IMR-90 (cell line): ENCODE measurements around the gene GRIA3. TPM values are rescaled to one million over a fixed set of nuclear protein-coding genes. Genes with fewer than 3 reads are reported as not detected.

Experiments
- ATAC-seq: fragments of 200-7000 bp; cut with Tn5 transposase; 2 replicates; pipeline ENCODE4 v1.9.1; 2020; ENCODE audit warnings: low read depth, mild to moderate bottlenecking, moderate library complexity
- BruUV-seq: library from RNA; stranded (reverse); fragments of 400-500 nt; replicated peaks from 2 replicates; lab custom pipeline; 2021; lab: Mats Ljungman, UMichigan
- CTCF ChIA-PET: fragments of 300-600 bp; formaldehyde crosslinking; extraction: SDS; loops from one replicate; lab custom pipeline; 2021; ENCODE audit warnings: antibody characterized with exemption; lab: Yijun Ruan, JAX
- POLR2A ChIA-PET: fragments of 300-600 bp; sonication (Branson Sonifier 250); formaldehyde crosslinking; loops from one replicate; lab custom pipeline; 2022; ENCODE audit warnings: antibody characterized with exemption; ENCODE audit not compliant: unreplicated experiment; lab: Charles Lee
- DNase-seq: peaks from one replicate; pipeline ENCODE4 v3.0.0; 2013
- H2AFZ ChIP-seq: replicated peaks from 2 replicates; pipeline ENCODE3; 2013; ENCODE audit warnings: low read length, mild to moderate bottlenecking; ENCODE audit not compliant: poor library complexity
- H2AK5ac ChIP-seq: 2 replicates; pipeline ENCODE4 v1.6.1; 2013; ENCODE audit warnings: low read depth, low read length, inconsistent platforms
- H2AK9ac ChIP-seq: replicated peaks from 2 replicates; pipeline ENCODE3; 2013; ENCODE audit warnings: mild to moderate bottlenecking, low read depth, low read length, moderate library complexity; ENCODE audit not compliant: poor library complexity
- H2BK120ac ChIP-seq: 2 replicates; pipeline ENCODE4 v1.6.1; 2013; ENCODE audit warnings: low read depth, low read length, inconsistent platforms
- H2BK15ac ChIP-seq: 3 replicates; pipeline ENCODE4 v1.6.1; 2013; ENCODE audit warnings: low read depth, low read length, inconsistent platforms
- H2BK20ac ChIP-seq: 2 replicates; pipeline ENCODE4 v1.6.1; 2013; ENCODE audit warnings: low read depth, mild to moderate bottlenecking, inconsistent platforms, low read length, moderate library complexity
- H2BK5ac ChIP-seq: 2 replicates; pipeline ENCODE4 v1.6.1; 2013; ENCODE audit warnings: mild to moderate bottlenecking, low read depth, low read length, inconsistent platforms; ENCODE audit not compliant: poor library complexity, severe bottlenecking
- H3K14ac ChIP-seq: replicated peaks from 2 replicates; pipeline ENCODE4 v1.6.1; 2013; ENCODE audit warnings: low read depth, low read length, inconsistent platforms
- H3K18ac ChIP-seq: 2 replicates; pipeline ENCODE4 v1.6.1; 2013; ENCODE audit warnings: low read depth, low read length, control low read depth
- H3K23ac ChIP-seq: 2 replicates; pipeline ENCODE4 v1.6.1; 2013; ENCODE audit warnings: low read depth, low read length, inconsistent platforms
- H3K27ac ChIP-seq: 2 replicates; pipeline ENCODE4 v1.5.1; 2013; ENCODE audit warnings: mild to moderate bottlenecking, control low read depth, low read length; ENCODE audit not compliant: insufficient read depth
- H3K27me3 ChIP-seq: 2 replicates; pipeline ENCODE4 v1.6.1; 2013; ENCODE audit warnings: low read length; ENCODE audit not compliant: control insufficient read depth, insufficient read depth
- H3K36me3 ChIP-seq: 2 replicates; pipeline ENCODE4 v1.6.1; 2013; ENCODE audit warnings: low read length, mixed read lengths; ENCODE audit not compliant: control insufficient read depth, insufficient read depth
- H3K4ac ChIP-seq: 2 replicates; pipeline ENCODE4 v1.6.1; 2013; ENCODE audit warnings: low read depth, low read length, inconsistent platforms
- H3K4me1 ChIP-seq: 2 replicates; pipeline ENCODE4 v1.6.1; 2013; ENCODE audit warnings: low read length, mixed read lengths; ENCODE audit not compliant: control insufficient read depth, insufficient read depth
- H3K4me2 ChIP-seq: 2 replicates; pipeline ENCODE4 v1.6.1; 2013; ENCODE audit warnings: low read depth, mild to moderate bottlenecking, control low read depth, low read length, moderate library complexity
- H3K4me3 ChIP-seq: 2 replicates; pipeline ENCODE4 v1.5.1; 2013; ENCODE audit warnings: low read depth, mild to moderate bottlenecking, control low read depth, low read length, moderate library complexity; ENCODE audit not compliant: insufficient read depth
- H3K56ac ChIP-seq: 2 replicates; pipeline ENCODE4 v1.6.1; 2013; ENCODE audit warnings: low read length, inconsistent platforms; ENCODE audit not compliant: insufficient read depth; ENCODE audit errors: extremely low read depth
- H3K79me1 ChIP-seq, 2 experiments: 2 replicates each; pipeline ENCODE4 v1.6.1; 2013; ENCODE audit warnings: low read length in 2 of 2, inconsistent platforms in 1 of 2, low read depth in 1 of 2
- H3K9ac ChIP-seq: 2 replicates; pipeline ENCODE4 v1.6.1; 2013; ENCODE audit warnings: low read depth, low read length, control low read depth
- H3K9me1 ChIP-seq: 2 replicates; pipeline ENCODE4 v1.6.1; 2013; ENCODE audit warnings: low read length, inconsistent platforms; ENCODE audit not compliant: insufficient read depth
- H3K9me3 ChIP-seq: 2 replicates; pipeline ENCODE4 v1.6.1; 2013; ENCODE audit warnings: low read length; ENCODE audit not compliant: control insufficient read depth, insufficient read depth
- H4K20me1 ChIP-seq: 2 replicates; pipeline ENCODE4 v1.6.1; 2013; ENCODE audit warnings: low read length, inconsistent platforms; ENCODE audit not compliant: insufficient read depth
- H4K5ac ChIP-seq: 2 replicates; pipeline ENCODE4 v1.6.1; 2013; ENCODE audit warnings: mild to moderate bottlenecking, low read depth, low read length, control low read depth
- H4K8ac ChIP-seq, 2 experiments: 2 replicates each; pipeline ENCODE4 v1.6.1; 2013; ENCODE audit warnings: low read depth in 2 of 2, low read length in 2 of 2, control low read depth in 1 of 2, inconsistent platforms in 1 of 2
- H4K91ac ChIP-seq: 2 replicates; pipeline ENCODE4 v1.6.1; 2013; ENCODE audit warnings: low read depth, low read length, inconsistent platforms; ENCODE audit not compliant: insufficient read depth
- BHLHE40 ChIP-seq: fragments of 150-350 bp; IDR thresholded peaks from 2 replicates; pipeline ENCODE4 v1.6.1; 2016; ENCODE audit warnings: mild to moderate bottlenecking, low read depth, low read length
- CEBPB ChIP-seq: IDR thresholded peaks from 2 replicates; pipeline ENCODE4 v1.6.1; 2012; ENCODE audit warnings: low read depth, low read length, improper control_type of control experiment
- CHD1 ChIP-seq: IDR thresholded peaks from 2 replicates; pipeline ENCODE4 v1.6.1; 2012; ENCODE audit warnings: low read depth, low read length, improper control_type of control experiment
- CTCF ChIP-seq: conservative IDR thresholded peaks from 2 replicates; pipeline ENCODE4 v1.5.1; 2012; ENCODE audit warnings: mild to moderate bottlenecking, low read depth, low read length, improper control_type of control experiment
- ELK1 ChIP-seq: fragments of 150-350 bp; IDR thresholded peaks from 2 replicates; pipeline ENCODE4 v1.6.1; 2016; ENCODE audit warnings: low read depth, mild to moderate bottlenecking, low read length, moderate library complexity, borderline replicate concordance
- FOS ChIP-seq: fragments of 150-350 bp; IDR thresholded peaks from 2 replicates; pipeline ENCODE4 v1.6.1; 2016; ENCODE audit warnings: low read depth, low read length
- MAFK ChIP-seq: IDR thresholded peaks from 2 replicates; pipeline ENCODE4 v1.6.1; 2012; ENCODE audit warnings: low read depth, low read length, improper control_type of control experiment
- MAZ ChIP-seq: IDR thresholded peaks from 2 replicates; pipeline ENCODE4 v1.6.1; 2012; ENCODE audit warnings: low read depth, mild to moderate bottlenecking, low read length, improper control_type of control experiment, moderate library complexity, borderline replicate concordance
- MXI1 ChIP-seq: IDR thresholded peaks from 2 replicates; pipeline ENCODE4 v1.6.1; 2012; ENCODE audit warnings: low read depth, mild to moderate bottlenecking, low read length, moderate library complexity, borderline replicate concordance
- NFE2L2 ChIP-seq: fragments of 150-350 bp; IDR thresholded peaks from 2 replicates; pipeline ENCODE4 v1.6.1; 2016; ENCODE audit warnings: low read depth, mild to moderate bottlenecking, low read length
- POLR2A ChIP-seq: IDR thresholded peaks from 2 replicates; pipeline ENCODE4 v1.6.1; 2012; ENCODE audit warnings: mild to moderate bottlenecking, low read depth, low read length
- RAD21 ChIP-seq: IDR thresholded peaks from 2 replicates; pipeline ENCODE4 v1.6.1; 2012; ENCODE audit warnings: low read length, improper control_type of control experiment
- RCOR1 ChIP-seq: IDR thresholded peaks from 2 replicates; pipeline ENCODE4 v1.6.1; 2012; ENCODE audit warnings: mild to moderate bottlenecking, low read length, improper control_type of control experiment; ENCODE audit not compliant: insufficient replicate concordance
- RFX5 ChIP-seq: IDR thresholded peaks from 2 replicates; pipeline ENCODE4 v1.8.0; 2012; ENCODE audit warnings: low read depth, mild to moderate bottlenecking, low read length, moderate library complexity
- SMC3 ChIP-seq: fragments of 150-350 bp; IDR thresholded peaks from 2 replicates; pipeline ENCODE4 v1.6.1; 2016; ENCODE audit warnings: low read depth, mild to moderate bottlenecking, antibody characterized with exemption, low read length, moderate library complexity
- USF2 ChIP-seq: fragments of 150-350 bp; IDR thresholded peaks from 2 replicates; pipeline ENCODE4 v1.6.1; 2017; ENCODE audit warnings: mild to moderate bottlenecking, antibody characterized with exemption, low read length, low read depth
- WGBS, 2 experiments: methylation state at CpG; one replicate each; pipeline versions ENCODE4 v1.1.5 to v1.1.7; 2013; ENCODE audit warnings: missing lambda C conversion rate in 2 of 2; ENCODE audit not compliant: insufficient read length in 1 of 2; ENCODE audit errors: extremely low coverage in 2 of 2; 5-methylcytosine and 5-hydroxymethylcytosine counted together
- dilution Hi-C: fragments of 300-500 bp; cut with HindIII; formaldehyde crosslinking; loops from one replicate; pipeline ENCODE4 v1.14.3; 2018; ENCODE audit warnings: low sequenced_read_pairs; ENCODE audit not compliant: unreplicated experiment
- in situ Hi-C: fragments of 300-500 bp; cut with MboI; formaldehyde crosslinking; loops from 3 replicates; pipeline ENCODE4 v1.14.3; 2019; ENCODE audit warnings: low sequenced_read_pairs, inconsistent platforms, mixed read lengths
- intact Hi-C: fragments of 100-400 bp; cut with micrococcal nuclease; formaldehyde crosslinking; loops from 2 replicates; pipeline ENCODE4 v1.10.0; 2022
- polyA plus RNA-seq, 3 experiments: library from polyadenylated mRNA; depleted of rRNA; stranded (reverse); fragments of >200 nt; gene quantifications; 2 replicates each; pipeline ENCODE4 v1.2.3, GENCODE V29; 2012; ENCODE audit warnings: low replicate concordance in 1 of 3
- total RNA-seq: library from RNA; depleted of rRNA; stranded (reverse); fragments of >200 nt; gene quantifications from 2 replicates; pipeline ENCODE4 v1.2.3, GENCODE V29; 2012

GRIA3 gene
- total and polyA plus RNA-seq, 2 of the 4 experiments (the other 2 are of a cell fraction), result not detected

- WGBS, 2 experiments, result 33% methylated on average over 2 of the region's 5 CpGs; no CpG with 5 or more reads in 1 of the 2 experiments
- Histone ChIP-seq H3K4me1 (no peaks in the 10 kb centered on the region), H2AK9ac (no peak overlapping the region), H2AFZ (no peak overlapping the region), H2BK5ac (no peak overlapping the region), H3K56ac (no peak overlapping the region), H2AK5ac (no peak overlapping the region), H3K27ac (no peak overlapping the region), H4K5ac (no peak overlapping the region), H3K9me1 (no peaks in the 10 kb centered on the region), H3K36me3 (no peaks in the 10 kb centered on the region), H3K9me3 (no peaks in the 10 kb centered on the region), H3K4me2 (no peak overlapping the region), H3K18ac (no peak overlapping the region), H3K4me3 (no peak overlapping the region), H3K4ac (no peak overlapping the region), H2BK15ac (no peak overlapping the region), H3K79me1 (no peaks in the 10 kb centered on the region), H3K9ac (no peak overlapping the region), H4K91ac (no peak overlapping the region), H3K27me3 (no peaks in the 10 kb centered on the region), H2BK20ac (no peak overlapping the region), H3K23ac (no peak overlapping the region), H3K14ac (no peak overlapping the region), H4K20me1 (no peaks in the 10 kb centered on the region), H2BK120ac (no peak overlapping the region), H4K8ac (no peak overlapping the region)
- dilution Hi-C loops, result no loop called here
- ATAC-seq (no peak), DNase-seq (no peak)
- intact Hi-C loops, result no loop called here
- ChIA-PET POLR2A (no interaction called here), CTCF (no interaction called here)
- TF ChIP-seq POLR2A (no peak), ELK1 (no peak), MAZ (no peak), BHLHE40 (no peak), CTCF (no peak), RAD21 (no peak), MAFK (no peak), RCOR1 (no peak), RFX5 (no peak), MXI1 (no peak), NFE2L2 (no peak), CEBPB (no peak), CHD1 (no peak), FOS (no peak), SMC3 (no peak), USF2 (no peak)
- no TSS peak for BruUV-seq
- in situ Hi-C loops, result no loop called here
Observed at GRCh38 chrX:123201720-123202119, 17.6 kb downstream of the GRIA3 start.
